ENCODE measurements around the gene FXYD3. TPM values are rescaled to one million over a fixed set of nuclear protein-coding genes. Genes with fewer than 3 reads are reported as not detected.

The FXYD3 gene
- total RNA-seq, 6 experiments from 2014 or later, result not detected

- Mint-ChIP-seq H3K27ac (peak within 1 kb of the TSS; percentile 96), H3K27me3 (ENCODE audit: insufficient read depth) (no peaks in the 10 kb centered on the region), H3K4me1 (ENCODE audit: low read depth) (peaks cover 39% of the 10 kb centered on the region), H3K4me3 (peak within 1 kb of the TSS; percentile 96), H3K9me3 (no peaks in the 10 kb centered on the region), H3K36me3 (ENCODE audit: low read depth) (peaks cover 35% of the 10 kb centered on the region)
- peak; percentile 78 for DNase-seq
- TF ChIP-seq CTCF (IDR thresholded peaks at IDR 0.05), result no peak; the same call in 1 of the 2 replicates
Measured at GRCh38 chr19:35154525-35155406, 39.1 kb downstream of the FXYD3 start, which contains the start of gene FXYD5. Gene FXYD5, plus strand, starts transcription at chr19:35154735. Its CDS starts 816 bp downstream, at chr19:35155551.

GRCh38 chr19:35155441-35155840 lies 39.8 kb downstream of the FXYD3 start:
- no peaks in the 10 kb centered on the region for H3K27me3 Mint-ChIP-seq (ENCODE audit: insufficient read depth)

GRCh38 chr19:35155981-35156672 lies 40.5 kb downstream of the FXYD3 start:
- peak overlapping the region; percentile 96 for H3K4me3 Mint-ChIP-seq
- no peak for TF ChIP-seq CTCF (IDR thresholded peaks at IDR 0.05)
- H3K4me1 Mint-ChIP-seq (ENCODE audit: low read depth), result peaks cover 34% of the 10 kb centered on the region
- no peak for DNase-seq
- H3K27ac Mint-ChIP-seq, result peak overlapping the region; percentile 96
- peaks cover 1% of the 10 kb centered on the region for H3K9me3 Mint-ChIP-seq
- no peaks in the 10 kb centered on the region for H3K27me3 Mint-ChIP-seq (ENCODE audit: insufficient read depth)
- H3K36me3 Mint-ChIP-seq (ENCODE audit: low read depth), result peaks cover 48% of the 10 kb centered on the region

More at GRCh38 chr19:35155441-35155840, 39.8 kb downstream of the FXYD3 start:
- H3K36me3 Mint-ChIP-seq (ENCODE audit: low read depth), result peaks cover 41% of the 10 kb centered on the region
- peak overlapping the region; percentile 96 for H3K4me3 Mint-ChIP-seq
- H3K4me1 Mint-ChIP-seq (ENCODE audit: low read depth), result peaks cover 38% of the 10 kb centered on the region
- no peak for TF ChIP-seq CTCF (IDR thresholded peaks at IDR 0.05)
- H3K27ac Mint-ChIP-seq, result peak overlapping the region; percentile 96
- no peaks in the 10 kb centered on the region for H3K9me3 Mint-ChIP-seq
- no peak for DNase-seq

DNA sequence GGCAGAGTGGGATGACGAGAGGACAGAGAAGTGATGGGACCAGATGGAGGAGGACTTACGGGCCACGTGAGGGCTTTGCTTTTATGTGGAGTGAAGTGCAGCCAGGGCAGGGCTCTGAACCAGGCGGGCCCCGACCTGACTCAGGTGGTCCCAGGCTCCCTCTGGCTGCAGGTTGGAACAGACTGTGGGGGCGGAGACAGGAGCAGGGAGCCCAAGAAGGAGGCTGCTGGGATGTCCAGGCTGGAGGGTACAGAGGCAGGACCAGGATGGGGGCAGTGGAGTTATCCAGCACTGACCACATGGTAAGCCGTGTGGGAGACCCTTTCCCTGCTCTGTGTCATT lies 41.0 kb downstream of the FXYD3 start:
- no peak for TF ChIP-seq CTCF (IDR thresholded peaks at IDR 0.05)
- peak overlapping the region; percentile 96 for H3K4me3 Mint-ChIP-seq
- DNase-seq, result no peak
- peaks cover 34% of the 10 kb centered on the region for H3K4me1 Mint-ChIP-seq (ENCODE audit: low read depth)
- H3K9me3 Mint-ChIP-seq, result peaks cover 6% of the 10 kb centered on the region
- H3K36me3 Mint-ChIP-seq (ENCODE audit: low read depth), result peaks cover 53% of the 10 kb centered on the region
- no peak overlapping the region for H3K27ac Mint-ChIP-seq
- no peaks in the 10 kb centered on the region for H3K27me3 Mint-ChIP-seq (ENCODE audit: insufficient read depth)

GRCh38 chr19:35157431-35157830 lies 41.8 kb downstream of the FXYD3 start:
- no peaks in the 10 kb centered on the region for H3K27me3 Mint-ChIP-seq (ENCODE audit: insufficient read depth)
- H3K27ac Mint-ChIP-seq, result no peak overlapping the region
- H3K9me3 Mint-ChIP-seq, result peaks cover 11% of the 10 kb centered on the region
- H3K36me3 Mint-ChIP-seq (ENCODE audit: low read depth), result peaks cover 61% of the 10 kb centered on the region
- H3K4me1 Mint-ChIP-seq (ENCODE audit: low read depth), result peaks cover 33% of the 10 kb centered on the region
- no peak for DNase-seq
- no peak for TF ChIP-seq CTCF (IDR thresholded peaks at IDR 0.05)
- H3K4me3 Mint-ChIP-seq, result no peak overlapping the region

Measured in HFFc6 (cell line).